Fibroblast of villous mesenchyme (primary cell): ENCODE data around the gene ZNF750. TPM values are rescaled to one million over a fixed set of nuclear protein-coding genes. Genes with fewer than 3 reads are reported as not detected.

ENCODE experiments used
- DNase-seq: peaks from one replicate; pipeline ENCODE4 v3.0.0-alpha.2; 2010; ENCODE audit warnings: low read depth
- H3K4me3 ChIP-seq: 2 replicates; pipeline ENCODE4 v1.5.1; 2011; ENCODE audit warnings: low read depth, mild to moderate bottlenecking, low read length
- total RNA-seq: library from RNA; depleted of rRNA; stranded (reverse); fragments of >200 nt; gene quantifications from 2 replicates; pipeline ENCODE4 v1.2.3, GENCODE V29; 2012
- TF ChIP-seq, protein P1 (sequence below): IDR thresholded peaks from 2 replicates; pipeline ENCODE4 v1.5.1; 2012; ENCODE audit warnings: low read depth, mild to moderate bottlenecking, low read length; ENCODE audit not compliant: insufficient read depth

The ZNF750 gene
- total RNA-seq, 1 donor = not detected

DNA sequence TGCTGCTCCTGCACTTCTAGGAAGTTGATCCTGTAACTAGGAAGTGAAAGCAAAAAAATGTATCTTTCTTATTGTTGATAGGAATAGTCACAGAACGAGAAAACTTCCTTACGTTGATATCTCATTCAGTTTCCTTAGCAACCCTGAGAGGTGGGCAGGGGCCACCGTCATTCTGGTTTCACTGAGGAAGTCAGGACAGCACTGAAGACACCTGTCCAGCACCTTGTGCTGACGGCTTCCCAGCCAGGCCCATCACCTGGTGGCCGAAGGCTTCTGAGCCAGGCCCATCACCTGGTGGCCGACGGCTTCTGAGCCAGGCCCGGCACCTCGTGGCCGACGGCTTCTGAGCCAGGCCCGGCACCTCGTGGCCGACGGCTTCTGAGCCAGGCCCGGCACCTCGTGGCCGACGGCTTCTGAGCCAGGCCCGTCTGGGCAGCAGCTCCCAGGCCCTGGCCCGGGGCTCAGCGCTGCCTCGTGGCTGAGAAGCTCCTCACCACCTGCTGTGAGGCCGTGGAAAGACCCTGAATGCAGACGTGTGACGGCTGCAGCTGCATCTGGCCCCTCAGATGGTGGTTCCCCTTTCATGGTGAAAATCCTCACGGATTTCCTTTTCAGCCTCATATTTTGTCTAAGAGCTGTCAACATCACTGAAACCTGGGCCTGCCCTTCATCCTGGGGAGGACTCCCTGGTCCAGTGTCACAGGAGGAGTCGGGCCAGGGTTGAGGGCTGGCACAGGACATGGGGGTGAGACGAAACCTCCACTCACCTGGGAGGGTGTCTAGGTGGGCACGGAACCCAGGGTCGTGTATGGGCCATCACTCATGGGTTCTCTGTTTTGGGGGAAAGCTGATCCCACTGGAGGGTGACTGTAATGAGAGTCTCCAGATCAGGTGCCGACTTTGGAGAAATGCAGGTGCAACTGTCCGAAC, 33.0 kb upstream of the ZNF750 start:
- TF ChIP-seq, protein P1, sequence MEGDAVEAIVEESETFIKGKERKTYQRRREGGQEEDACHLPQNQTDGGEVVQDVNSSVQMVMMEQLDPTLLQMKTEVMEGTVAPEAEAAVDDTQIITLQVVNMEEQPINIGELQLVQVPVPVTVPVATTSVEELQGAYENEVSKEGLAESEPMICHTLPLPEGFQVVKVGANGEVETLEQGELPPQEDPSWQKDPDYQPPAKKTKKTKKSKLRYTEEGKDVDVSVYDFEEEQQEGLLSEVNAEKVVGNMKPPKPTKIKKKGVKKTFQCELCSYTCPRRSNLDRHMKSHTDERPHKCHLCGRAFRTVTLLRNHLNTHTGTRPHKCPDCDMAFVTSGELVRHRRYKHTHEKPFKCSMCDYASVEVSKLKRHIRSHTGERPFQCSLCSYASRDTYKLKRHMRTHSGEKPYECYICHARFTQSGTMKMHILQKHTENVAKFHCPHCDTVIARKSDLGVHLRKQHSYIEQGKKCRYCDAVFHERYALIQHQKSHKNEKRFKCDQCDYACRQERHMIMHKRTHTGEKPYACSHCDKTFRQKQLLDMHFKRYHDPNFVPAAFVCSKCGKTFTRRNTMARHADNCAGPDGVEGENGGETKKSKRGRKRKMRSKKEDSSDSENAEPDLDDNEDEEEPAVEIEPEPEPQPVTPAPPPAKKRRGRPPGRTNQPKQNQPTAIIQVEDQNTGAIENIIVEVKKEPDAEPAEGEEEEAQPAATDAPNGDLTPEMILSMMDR = no peak
- DNase-seq = no peak
- no peak overlapping the region for H3K4me3 ChIP-seq

DNA sequence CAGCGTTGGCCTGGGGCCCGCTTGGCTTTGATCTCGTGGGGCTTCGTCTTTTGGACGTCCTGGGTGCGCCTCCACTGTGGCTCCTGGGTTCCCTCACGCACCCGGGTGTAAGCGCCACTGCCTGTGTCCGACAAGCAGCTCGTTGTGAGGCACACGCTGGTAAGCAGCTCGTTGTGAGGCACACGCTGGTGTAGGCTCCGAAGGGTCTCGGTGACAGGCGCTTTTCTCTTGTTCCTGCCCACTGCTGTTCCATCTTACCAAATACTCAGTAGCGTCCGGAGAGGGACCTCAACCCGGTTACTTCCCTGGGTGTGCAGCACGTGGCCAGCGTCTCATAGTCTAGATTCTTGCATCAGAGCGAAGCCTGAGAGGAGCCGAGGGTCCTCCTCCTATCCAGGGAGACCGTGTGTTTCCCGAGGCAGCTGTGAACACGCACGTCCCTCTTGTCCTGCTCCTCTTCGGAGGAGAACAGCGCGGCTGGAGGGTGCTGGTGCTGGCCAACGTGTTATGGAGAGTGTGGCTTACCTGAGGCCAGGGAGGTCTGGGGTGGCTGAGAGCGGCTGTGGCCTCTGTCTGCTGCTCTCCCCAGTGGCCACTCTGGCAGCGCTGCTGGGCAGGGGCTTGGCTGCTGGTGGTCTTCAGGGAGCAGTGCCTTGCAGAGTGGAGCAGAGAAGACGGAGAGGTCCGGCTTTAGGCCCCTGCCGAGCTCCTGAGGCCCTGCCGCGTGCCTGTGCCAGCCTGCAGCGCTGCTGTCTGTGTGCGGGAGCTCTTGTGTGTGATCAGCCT, 32.1 kb upstream of the ZNF750 start:
- H3K4me3 ChIP-seq = no peak overlapping the region
- DNase-seq = no peak
- TF ChIP-seq, protein P1 = no peak

DNA sequence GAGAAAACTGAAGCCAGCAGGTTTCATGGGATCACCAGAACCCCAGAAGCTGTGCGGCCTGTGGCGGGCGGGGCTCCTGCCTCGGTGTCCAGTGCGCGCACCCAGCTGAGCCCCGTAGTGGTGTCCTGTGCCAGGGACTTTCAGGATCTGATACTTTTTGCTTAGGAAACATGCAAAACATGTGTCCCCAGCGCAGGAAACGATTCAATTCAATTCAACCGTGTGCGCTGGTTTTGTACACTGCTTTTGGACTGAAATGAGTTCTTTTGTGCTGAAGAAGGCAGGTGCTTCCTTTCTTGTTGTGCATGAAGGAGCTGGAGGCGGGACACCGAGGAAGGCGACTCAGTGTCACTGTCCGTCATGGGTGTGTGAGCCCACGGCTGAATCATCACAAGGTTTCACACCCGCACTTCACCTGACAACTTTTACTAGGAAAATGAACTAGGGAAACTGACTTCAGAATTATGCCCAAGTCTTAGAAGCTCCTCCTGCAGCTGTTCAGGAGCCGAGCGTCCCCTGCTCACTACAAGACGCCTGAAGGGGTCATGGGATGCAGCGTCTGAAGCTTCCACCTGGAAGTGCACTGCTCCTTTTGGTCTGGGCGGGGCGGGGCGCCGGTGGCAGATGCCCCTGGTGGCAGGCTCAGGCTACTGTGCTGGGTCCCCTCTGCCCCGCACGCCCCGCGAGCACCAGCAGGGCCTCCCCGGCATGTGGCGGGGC, 31.4 kb upstream of the ZNF750 start:
- TF ChIP-seq, protein P1 = no peak
- H3K4me3 ChIP-seq = no peak overlapping the region
- no peak for DNase-seq

DNA sequence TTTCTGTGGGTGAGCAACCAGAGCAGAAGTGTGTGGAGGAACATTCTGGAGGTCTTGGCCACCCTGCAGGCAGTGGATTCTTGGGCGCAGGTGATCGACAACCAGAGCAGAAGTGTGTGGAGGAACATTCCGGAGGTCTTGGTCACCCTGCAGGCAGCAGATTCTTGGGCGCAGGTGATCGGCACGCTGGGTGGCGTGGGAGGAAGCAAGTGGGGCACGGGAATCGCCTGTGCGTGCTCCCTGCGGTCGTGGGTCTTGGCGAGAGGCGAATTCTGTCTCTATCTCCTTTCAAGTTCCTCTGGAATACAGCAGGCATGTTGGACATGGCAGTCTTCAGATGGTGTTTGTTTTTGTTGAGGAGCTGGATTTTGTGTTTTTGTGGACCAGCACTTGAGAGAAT, 30.7 kb upstream of the ZNF750 start:
- TF ChIP-seq, protein P1 = no peak
- H3K4me3 ChIP-seq = no peak overlapping the region
- DNase-seq = no peak

DNA sequence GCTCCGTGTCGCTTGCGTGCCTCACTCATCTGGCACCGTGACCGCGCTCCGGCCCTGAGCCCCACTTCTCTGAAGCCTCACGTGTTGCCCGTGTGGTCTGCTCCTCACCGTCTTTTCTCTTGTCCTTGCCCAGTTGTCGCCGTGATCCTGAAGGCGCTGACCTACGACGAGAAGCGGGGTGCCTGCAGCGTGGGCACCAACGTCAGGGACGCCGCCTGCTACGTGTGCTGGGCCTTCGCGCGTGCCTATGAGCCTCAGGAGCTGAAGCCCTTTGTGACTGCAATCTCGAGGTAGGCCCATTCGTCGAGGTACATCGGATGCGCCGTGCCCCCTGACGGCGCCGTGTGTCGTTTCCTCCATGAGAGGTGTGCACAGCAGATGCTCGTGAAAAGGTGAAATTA, 30.3 kb upstream of the ZNF750 start:
- TF ChIP-seq, protein P1 = no peak
- no peak for DNase-seq
- no peak overlapping the region for H3K4me3 ChIP-seq

DNA sequence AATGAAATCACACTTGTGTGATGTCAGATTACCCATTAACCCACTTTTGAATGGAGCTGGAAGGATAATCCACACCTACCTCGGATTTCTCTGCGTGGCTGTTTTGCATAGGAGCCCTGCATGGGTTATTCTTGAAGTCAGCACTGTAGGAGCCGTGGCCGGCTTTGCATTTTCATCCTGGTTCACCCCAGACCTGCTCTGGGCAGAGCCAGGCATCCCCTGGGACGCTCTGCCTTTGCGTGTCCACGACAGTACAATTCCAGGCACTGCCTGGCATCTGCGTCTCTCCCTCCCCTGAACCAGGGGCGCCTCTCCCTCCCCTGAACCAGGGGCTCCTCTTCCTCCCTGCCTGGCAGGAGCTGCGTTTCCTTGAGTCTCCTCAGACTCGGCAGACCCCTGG, 29.7 kb upstream of the ZNF750 start:
- DNase-seq = no peak
- H3K4me3 ChIP-seq = no peak overlapping the region
- TF ChIP-seq, protein P1 = no peak
